Activated CD4-positive, alpha-beta T cell treated with anti-CD3 and anti-CD28 coated beads for 24 hours (primary cell): ENCODE measurements around the gene DDX18.

ENCODE experiments used
- DNase-seq, 2 donors: peaks; one replicate each; pipeline ENCODE4 v3.0.0-alpha.2; 2020; ENCODE audit warnings: low read depth in 2 of 2

The DDX18 gene

GRCh38 chr2:117834992-117835391 is 20.5 kb downstream of the DDX18 start:
- DNase-seq: no peak

DNA sequence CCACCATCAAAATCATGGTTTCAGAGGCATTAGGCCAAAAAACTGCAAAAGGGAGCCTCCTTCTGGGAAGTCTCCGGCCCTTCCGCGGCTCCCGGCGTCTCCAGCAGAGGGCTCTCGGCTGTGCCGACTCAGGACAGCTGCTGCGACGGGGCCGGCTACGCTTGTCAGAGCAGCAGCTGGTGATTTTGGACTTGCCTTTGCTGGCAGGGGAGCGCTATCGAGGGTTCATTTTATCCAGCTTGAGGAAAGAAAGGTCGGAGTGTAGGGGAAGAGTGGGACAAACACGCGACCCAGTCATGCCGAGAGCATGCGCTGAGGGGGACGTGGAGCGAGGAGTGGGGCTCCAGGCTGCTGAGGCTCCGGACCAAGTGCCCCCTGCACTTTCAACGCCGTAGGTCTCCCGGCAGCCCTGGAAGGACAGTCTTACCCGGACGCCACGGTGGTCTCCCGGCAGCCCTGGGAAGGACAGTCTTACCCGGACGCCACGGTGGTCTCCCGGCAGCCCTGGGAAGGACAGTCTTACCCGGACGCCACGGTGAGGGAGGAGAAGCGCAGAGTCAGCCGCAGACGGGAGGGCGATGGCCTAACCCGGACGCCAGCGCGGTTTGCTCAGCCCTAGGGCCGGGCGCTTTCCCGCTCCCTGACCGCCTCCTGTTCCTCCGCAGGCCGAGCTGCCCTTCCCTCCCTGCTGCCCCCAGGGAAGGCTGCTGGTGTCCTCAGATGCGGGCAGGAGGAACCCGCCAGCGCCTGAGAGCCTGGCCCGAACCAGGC is 21.7 kb downstream of the DDX18 start:
- peak; percentile 36 to 48 for DNase-seq

DNA sequence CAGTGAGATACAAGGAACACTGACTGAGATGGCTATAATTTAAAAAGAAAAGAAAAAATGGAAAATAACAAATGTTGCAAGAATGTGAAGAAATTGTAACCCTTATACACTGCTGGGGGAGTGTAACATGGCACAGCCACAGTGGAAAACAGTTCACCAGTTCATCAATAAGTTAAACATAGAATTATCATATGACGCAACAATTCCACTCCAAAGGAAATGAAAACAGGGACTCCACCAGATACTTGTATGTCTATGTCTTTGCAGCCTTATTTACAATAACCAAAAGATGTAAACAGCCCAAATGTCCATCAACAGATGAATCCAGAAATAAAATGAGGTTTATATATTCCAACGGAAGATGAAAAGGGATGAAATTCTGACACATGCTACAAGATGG is 30.8 kb downstream of the DDX18 start:
- DNase-seq: no peak

DNA sequence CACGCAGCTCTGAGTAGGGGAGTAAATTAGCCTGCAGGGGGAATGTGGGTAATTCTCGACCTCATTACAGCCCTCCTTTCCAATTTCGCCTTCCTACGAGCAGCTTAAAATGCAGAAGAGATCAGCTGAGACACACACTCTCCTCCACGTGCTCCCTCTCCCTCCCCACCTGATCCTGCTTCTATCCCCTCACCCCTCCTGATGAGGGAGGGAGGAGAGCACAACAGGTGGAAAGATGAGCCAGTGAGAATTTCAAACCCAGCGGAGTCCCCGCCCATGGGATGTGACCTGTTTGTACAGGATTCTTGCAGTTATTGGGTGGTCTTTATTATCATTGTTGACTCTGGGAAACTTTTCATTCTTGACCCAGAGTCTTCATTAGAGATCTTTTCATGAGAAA is 35.5 kb downstream of the DDX18 start:
- no peak for DNase-seq

DNA sequence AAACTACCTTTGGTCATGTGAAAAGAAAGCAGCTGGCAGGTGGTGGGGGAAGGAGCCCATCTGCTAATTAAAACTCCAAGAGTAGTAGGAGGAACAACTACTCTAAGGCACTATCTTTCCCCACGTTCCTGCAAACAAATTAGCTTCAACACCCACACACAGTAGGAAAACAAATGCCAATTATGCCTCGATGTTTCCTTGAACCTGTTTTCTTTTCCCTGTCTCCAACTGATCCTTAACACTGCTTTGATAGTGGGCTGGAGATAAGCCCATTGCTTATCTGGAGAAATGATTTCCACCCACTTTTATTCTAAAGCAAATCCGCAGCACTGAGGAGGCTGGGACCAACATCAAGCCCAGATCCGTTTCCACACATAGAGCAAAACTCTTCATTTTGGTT is 36.0 kb downstream of the DDX18 start:
- DNase-seq: no peak

- no peak for DNase-seq
Measured at GRCh38 chr2:117851969-117852368, 37.5 kb downstream of the DDX18 start.

DNA sequence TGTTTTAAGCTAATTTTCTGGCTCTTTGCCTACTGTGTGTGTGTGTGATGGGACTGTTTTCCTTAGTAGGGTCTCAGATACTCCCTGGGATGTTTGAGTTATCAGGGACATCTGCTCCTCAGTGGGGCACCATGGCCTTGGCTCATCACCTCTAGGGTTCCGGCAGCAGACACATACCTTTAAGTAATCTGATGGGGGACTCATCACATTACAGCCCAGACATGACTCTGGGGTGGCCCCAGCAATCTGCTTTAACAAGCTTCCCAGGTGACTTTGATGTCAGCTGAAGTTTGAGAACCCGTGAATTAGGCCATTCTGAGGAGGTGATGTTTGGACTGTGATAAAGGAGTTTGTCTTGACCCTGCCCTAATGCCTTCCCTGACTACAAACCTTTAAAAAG is 38.8 kb downstream of the DDX18 start:
- no peak for DNase-seq

GRCh38 chr2:117853873-117854272 is 39.4 kb downstream of the DDX18 start:
- no peak for DNase-seq

- no peak for DNase-seq
Measured at GRCh38 chr2:117854610-117855009, 40.1 kb downstream of the DDX18 start.

DNA sequence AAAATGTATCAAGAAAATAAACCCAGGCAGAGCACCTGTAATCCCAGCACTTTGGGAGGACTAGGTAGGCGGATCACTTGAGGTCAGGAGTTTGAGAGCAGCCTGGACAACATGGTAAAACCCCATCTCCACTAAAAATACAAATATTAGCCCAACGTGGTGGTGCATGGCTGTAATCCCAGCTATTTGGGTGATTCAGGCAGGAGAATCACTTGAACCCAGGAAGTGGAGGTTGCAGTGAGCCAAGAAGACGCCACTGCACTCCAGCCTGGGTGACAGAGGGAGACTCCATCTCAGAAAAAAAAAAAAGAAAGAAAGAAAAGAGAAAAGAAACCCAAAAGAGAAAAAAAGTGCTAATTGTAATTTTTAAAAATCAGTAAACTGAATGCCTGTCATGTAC is 41.4 kb downstream of the DDX18 start:
- no peak for DNase-seq

DNA sequence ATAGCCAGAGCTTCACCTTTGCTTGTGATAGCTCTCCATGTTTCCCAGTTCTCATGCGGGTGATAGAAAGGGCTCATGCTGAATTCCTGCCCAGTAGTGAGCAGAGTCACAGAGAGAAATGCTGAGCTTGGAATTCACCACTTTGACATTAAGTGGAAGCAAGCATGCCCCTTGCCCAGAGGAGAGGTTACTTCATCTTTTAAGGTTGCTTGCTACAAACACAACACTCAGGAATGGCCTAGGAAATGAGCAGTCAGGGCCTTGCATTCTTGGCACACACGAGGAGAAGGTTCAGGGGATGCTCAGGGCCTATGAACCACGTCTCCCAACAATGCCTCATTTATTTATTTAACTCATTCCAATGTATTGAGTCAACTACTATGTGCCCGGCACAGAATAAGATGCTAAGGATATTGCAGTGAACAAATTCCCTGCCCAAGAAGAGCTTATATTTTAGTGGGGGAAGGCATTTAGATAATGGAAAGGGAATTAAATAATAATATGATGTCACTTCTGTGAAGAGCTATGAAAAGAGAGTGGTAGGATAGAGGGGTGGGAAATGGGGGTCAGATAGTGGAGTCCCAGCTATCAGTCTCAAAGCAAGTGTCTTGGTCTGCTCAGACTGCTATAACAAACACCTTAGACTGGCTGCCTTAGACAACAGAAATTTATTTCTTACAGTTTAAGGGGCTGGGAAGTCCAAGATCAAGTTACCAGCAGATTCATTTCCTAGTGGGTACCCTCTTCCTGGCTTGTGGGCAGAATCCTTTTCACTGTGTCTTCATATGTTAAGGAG is 42.1 kb downstream of the DDX18 start:
- DNase-seq: no peak

GRCh38 chr2:117858336-117858735 is 43.8 kb downstream of the DDX18 start:
- no peak for DNase-seq

DNA sequence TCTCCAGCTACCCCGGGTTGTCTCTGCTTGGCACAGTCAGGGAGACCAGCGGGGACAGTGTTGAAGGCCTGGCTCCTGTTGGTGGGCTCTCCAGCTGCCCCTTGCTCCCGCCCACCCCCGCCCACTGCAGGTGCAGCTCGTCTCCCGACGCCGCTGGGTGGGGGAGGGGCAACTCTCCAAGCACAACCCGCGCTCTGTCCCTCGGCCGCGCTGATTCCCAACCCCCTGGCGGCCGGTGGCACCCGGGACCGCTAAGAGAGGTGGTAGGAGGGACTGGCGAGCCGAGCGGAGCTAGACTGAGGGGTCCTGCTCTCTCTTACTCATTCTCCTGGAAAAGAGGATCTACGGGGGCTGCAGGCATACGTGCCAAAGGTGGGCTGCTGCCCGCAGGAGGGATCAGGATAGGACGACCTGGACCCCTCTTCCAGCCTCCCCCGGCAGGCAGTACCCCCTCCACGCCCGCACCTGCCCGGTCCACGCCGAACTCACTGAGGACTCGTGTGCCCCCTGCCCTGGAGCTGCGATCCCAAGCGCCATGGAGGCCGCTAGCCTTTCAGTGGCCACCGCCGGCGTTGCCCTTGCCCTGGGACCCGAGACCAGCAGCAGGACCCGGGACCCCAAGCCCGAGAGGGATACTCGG is 44.5 kb downstream of the DDX18 start:
- DNase-seq: no peak

GRCh38 chr2:117859532-117859911 is 45.0 kb downstream of the DDX18 start:
- no peak for DNase-seq

GRCh38 chr2:117859924-117860647 is 45.6 kb downstream of the DDX18 start:
- no peak for DNase-seq

- DNase-seq: no peak
Measured at GRCh38 chr2:117862459-117862858, 48.0 kb downstream of the DDX18 start.

DNA sequence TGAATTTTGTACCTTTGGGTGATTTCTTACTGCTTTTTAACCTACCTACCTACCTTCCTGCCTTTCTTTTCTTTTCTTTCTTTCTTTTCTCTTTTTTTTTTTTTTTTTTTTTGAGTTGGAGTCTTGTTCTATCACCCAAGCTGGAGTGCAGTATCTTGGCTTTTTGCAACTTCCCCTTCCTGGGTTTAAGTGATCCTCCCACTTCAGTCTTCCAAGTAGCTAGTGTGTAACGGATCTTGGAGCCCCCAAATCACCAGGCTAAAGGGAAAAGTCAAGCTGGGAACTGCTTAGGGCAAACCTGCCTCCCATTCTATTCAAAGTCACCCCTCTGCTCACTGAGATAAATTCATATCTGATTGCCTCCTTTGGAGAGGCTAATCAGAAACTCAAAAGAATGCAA is 61.3 kb downstream of the DDX18 start:
- DNase-seq: no peak

DNA sequence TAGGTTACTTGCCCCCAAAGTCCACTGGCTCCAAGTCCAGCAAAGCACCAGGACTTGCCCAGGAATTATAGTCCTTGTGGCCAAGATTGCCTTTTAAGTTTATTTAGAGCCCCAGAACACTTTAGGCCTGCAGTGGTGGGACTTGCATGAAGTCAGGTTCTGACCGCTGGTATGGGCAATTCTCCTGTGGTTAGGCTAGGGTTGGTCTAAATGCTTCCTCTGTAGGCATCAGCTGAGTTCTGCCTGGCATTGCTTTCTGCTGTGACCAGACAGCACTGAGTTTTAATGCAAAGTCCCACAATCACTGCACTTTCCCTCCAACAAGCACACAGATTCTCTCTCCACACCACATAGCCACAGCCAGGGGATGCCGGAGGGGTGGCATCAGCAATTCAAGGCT is 64.5 kb downstream of the DDX18 start:
- no peak for DNase-seq
